ENCODE results near the gene TNFSF13B.

The TNFSF13B gene

DNA sequence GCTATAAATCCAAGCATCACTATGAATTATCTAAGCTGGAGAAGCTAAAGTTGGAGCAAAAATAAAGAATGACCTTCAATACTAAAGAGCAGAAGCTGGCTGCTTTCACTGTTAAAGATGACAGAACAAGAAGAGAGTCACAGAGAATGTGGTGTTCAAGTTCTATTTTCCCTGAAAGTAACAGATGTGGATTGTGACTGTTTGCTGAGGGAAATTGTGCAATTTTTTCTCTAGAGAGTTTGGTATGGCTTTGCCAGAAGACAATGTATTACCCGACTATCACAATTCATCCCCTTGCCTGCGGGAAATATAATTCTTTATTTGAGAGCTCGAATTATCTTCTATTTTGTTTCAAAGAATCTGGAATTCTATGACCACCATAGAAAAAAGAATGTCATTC, 83.1 kb downstream of the TNFSF13B start:
- no peak for DNase-seq

DNA sequence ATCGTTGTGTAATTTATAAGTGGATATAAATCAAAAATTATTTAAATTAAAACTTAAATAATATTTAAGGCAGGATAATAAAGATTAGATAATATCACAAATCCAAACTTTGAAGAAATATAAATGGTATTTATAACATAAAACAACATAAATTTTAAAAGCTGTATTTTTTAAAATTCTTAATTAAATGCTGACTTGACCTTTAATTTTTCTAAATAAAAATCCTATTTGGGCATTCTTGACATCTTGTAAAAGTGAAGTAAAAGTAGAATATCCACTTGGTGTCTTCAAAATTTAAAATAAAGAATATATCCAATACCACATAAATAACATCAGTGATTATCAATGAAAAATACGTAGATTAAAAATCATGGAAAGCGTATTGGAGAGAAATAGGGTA, 87.7 kb downstream of the TNFSF13B start:
- no peak for DNase-seq

All from hippocampal formation (tissue), 2 donors.